ENCODE results near the gene TRAM2.

The TRAM2 gene

GRCh38 chr6:52595000-52595795, 18.3 kb upstream of the TRAM2 start:
- peak; percentile 91 for DNase-seq (ENCODE audit: low spot score)

- DNase-seq (ENCODE audit: low spot score): no peak
Observed at GRCh38 chr6:52594221-52594620, 17.4 kb upstream of the TRAM2 start.

GRCh38 chr6:52591832-52592231, 15.0 kb upstream of the TRAM2 start:
- DNase-seq (ENCODE audit: low spot score): no peak

DNA sequence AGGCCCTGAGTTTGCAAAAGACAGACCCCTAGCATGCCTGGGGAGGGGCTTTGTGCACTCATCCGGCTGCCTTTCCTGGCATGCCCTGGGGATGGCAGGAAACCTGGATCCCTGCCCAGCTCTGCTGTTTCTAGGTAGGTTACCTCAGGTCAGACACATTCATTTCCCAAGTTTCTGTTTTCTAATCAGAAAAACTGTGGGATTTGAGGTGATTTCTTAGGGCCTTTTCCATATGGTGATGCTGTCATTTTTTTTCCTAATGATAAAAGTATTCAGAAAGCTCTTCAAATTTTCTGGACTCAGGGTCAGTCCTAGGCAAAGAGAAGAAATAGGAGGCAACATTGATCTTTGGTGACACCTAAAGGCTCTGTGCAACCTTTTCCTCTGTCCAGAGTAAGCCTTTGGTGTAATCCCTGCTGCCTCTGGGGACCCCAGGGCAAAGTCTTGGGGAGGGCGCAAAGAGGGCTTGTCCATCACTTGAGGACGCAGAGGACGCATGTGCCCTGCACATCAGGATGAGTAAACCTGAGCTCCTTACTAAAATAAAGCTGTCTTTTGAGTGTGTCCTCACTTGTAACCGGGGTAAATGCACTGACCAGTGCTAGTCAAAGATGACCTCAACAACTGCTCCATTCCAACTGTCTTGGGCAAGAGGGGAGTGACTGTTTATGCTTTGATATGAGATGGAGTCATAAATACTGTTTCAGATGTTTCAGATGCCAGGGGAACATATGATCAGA, 13.5 kb upstream of the TRAM2 start:
- DNase-seq (ENCODE audit: low spot score): no peak

- no peak for DNase-seq (ENCODE audit: low spot score)
Observed at GRCh38 chr6:52588710-52589091, 11.8 kb upstream of the TRAM2 start.

GRCh38 chr6:52588087-52588709, 11.3 kb upstream of the TRAM2 start:
- DNase-seq (ENCODE audit: low spot score): no peak

DNA sequence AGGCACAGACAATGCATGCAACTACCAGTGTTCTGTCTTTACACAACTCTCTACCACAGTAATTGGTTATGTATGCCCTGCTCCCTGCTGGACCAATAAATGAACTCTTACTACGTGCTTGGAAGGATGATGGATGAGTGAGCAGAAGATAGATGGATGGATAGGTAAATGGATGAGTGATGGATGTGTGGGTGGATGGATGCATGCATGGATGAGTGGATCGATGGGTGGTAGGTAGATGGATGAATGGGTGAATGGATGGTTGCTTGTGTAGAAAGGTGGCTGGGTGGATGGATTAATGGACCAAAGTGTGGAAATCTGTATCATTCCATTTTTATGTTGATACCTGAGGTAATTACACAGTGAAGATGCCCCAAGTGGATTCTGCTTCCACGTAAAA, 10.1 kb upstream of the TRAM2 start:
- DNase-seq (ENCODE audit: low spot score): no peak

- no peak for DNase-seq (ENCODE audit: low spot score)
Observed at GRCh38 chr6:52584203-52584602, 7.3 kb upstream of the TRAM2 start.

GRCh38 chr6:52582996-52583395, 6.1 kb upstream of the TRAM2 start:
- DNase-seq (ENCODE audit: low spot score): no peak

DNA sequence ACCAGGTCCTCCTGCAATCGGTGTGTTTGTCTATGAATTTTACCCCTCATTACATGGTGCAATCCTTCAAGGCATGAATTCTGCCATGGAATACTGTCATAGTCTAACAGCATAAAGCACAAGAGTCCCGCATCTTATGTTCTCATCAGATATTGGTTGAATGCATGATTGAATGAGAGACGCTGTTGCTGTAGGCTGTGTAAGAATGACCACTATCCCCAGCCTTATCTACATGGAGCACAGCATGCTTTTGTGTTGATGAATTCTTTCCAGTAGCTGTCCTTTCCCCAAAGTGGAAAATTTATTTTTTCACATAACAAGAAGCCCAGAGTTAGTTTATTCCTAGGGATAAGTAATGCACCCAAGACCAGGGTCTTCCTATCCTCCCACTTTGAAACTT, 5.6 kb upstream of the TRAM2 start:
- no peak for DNase-seq (ENCODE audit: low spot score)

- no peak for DNase-seq (ENCODE audit: low spot score)
Observed at GRCh38 chr6:52580905-52581304, 4.0 kb upstream of the TRAM2 start.

DNA sequence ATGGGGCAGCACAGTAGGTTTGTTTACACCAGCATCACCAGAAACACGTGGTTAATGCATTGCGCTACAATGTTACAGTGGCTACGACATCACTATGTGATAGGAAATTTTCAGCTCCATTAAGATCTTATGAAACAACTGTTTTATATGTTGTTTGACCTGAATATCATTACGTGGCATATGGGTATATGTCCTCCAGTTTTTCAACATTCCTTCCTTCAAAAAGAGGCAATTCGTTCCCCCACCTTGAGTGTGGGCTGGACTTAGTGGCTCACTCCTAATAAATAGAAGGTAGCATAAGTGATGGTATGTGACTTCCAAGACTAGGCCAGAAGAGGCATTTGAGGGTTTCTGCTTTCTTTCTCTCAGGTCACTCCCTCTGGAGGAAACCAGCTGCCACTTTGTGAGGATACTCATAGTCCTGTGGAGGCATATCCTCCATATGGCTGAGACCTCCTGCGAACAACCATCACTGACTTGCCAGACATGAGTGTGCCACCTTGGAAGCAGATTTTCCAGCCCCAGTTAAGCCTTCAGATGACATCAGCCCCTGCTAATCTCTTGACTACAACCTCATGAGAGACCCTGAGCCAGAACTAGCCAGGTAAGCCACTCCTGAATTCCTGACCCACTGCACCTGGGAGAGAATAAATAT, 2.3 kb upstream of the TRAM2 start:
- DNase-seq (ENCODE audit: low spot score): no peak

DNA sequence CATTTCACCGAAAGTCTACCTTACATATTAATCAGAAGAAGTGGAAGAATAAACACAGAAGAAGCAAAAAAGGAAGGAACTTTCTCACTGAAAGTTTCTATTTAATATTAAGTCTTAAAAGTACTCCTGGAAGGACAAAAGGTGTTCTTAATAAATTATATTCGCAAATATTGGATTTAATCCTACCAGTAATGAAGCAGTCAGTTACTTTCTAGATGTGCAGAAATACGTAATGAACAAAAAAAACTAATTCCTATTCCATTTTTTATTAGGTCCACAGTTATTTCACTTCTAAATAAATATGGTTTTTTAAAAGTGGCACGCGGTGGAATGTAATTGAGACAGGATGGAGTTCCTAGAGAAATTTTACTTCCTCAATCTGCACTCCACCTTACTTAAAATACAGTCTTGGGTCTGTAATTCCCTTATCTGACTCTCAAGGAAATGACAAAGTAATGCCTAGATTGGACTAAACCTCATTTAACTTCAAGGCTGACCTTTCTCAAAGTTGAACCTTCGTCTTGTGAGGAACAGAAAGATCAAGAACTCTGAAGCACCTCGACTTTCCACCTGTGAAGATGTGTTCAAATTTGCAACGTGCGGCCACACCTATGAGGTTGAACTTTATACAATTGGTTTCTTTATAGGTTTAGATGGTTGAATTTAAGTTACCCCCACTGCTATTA, 1.1 kb upstream of the TRAM2 start:
- no peak for DNase-seq (ENCODE audit: low spot score)

DNA sequence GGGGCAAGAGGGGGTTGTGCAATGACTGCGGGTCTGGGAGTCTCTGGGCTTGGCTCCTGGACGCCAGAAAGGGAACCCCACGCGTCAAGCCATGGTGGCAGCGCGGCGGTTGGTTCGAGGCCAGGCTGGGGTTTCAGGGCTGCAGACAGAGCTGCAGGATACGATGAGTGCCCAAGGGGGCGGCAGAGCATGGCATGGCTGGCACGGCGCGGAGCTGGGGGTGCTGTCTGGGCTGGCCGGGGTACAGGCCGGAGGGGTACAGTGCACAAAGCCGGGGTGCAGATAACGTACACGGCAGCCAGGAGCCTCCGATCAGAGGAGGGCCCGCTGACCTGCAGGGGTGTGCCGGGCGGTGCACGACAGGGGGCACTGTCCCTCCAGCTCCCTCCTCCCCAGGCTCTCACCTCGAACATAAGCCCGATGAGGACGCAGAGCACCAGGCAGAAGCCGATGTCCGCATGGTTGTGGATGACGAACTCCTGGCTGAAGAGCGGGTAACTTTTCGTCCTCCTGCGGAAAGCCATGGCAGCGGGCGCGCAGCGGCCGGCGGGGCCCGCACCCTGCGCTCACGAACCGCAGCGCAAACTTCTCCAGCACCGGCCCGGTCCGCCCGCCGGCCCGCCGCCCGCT, 353 bp downstream of the TRAM2 start:
- peak; percentile 77 for DNase-seq (ENCODE audit: low spot score)

DNA sequence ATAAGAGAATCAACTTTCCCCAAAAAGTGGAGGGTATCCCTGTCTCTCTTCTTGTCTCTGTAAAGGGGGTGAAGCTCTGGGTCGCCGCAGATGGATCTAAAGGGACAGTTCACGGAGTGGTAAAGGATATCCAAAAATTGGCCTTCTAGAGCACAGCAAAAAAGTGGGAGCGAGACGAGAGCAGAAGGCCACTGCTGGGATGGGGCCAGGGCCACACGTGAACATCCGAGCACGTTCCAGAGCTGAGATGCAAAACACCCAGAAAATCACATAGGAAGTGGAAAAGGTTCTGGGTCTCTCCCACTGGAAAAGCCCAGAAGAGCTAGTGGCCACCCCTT, 837 bp downstream of the TRAM2 start:
- DNase-seq (ENCODE audit: low spot score): no peak

DNA sequence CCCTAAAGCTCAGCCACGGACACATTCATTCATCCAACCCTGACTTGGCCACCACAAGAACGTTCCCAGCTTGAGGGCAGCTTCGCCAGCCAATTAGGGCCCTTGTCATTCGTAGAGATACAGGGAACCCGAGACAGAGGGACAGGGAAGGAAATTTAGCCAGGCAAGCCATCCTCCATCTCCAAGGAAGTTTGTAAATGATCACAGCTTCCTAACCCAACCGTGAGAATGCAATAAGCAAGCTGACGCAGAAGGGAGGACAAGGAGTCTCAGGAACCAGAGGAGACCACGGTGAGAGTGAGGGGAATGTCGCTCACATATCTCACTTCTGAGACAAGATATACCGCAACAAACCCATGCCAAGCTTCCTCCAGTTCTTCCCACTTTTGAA, 1.4 kb downstream of the TRAM2 start:
- DNase-seq (ENCODE audit: low spot score): no peak

DNA sequence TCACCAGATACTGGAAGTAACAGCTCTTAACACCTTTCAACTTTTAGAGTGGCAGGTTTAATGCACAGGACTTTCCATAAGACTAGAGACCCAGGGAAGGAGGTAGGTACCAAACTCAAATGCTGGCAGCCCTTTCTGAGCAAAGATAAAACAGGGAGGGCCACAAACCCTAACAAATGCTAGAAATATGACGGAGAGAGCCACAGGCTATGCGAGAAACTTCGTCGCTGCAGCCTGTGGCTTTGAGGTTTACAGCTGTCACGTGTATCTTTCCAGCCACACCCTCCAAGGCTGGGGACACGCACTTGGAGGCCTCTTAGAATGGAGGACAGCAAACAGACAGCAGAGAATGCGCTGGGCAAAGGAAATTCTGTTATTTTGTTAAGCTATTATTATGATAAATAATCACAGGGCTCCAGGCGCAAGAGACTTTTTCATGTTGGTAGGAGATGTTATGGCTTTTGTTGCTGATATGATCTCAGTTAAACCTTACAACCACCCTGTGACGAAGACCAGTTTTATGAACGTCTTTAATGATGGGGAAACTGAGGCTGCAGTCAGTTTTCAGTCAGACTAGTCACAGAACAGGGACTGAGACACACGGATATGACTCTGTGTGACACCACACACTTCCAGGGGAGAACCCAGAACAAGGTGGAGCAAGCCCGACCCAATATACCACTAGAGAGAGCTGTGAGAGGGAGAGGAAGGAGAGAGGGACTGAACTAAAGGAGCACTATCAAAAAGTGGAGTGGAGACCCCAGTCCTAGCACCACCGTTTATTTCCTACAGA, 2.0 kb downstream of the TRAM2 start:
- no peak for DNase-seq (ENCODE audit: low spot score)

- no peak for DNase-seq (ENCODE audit: low spot score)
Observed at GRCh38 chr6:52573295-52573694, 3.6 kb downstream of the TRAM2 start.

DNA sequence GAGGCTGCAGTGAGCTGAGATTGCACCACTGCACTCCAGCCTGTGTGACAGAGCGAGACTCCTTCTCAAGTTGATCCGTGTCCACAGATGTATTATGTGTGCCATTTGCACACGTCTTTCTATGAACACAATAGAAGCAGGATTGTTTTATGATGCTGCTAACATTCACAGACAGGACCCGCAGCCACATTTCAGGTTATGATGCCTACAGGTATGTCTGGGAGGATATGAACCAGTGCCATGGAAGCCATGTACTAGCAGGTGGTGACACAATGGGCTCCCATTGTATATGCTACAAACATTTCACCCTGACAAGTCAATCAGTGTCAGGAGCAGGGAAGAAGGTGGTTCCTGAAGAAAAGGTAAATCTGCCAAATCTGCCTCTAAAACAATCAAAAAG, 4.3 kb downstream of the TRAM2 start:
- DNase-seq (ENCODE audit: low spot score): no peak

DNA sequence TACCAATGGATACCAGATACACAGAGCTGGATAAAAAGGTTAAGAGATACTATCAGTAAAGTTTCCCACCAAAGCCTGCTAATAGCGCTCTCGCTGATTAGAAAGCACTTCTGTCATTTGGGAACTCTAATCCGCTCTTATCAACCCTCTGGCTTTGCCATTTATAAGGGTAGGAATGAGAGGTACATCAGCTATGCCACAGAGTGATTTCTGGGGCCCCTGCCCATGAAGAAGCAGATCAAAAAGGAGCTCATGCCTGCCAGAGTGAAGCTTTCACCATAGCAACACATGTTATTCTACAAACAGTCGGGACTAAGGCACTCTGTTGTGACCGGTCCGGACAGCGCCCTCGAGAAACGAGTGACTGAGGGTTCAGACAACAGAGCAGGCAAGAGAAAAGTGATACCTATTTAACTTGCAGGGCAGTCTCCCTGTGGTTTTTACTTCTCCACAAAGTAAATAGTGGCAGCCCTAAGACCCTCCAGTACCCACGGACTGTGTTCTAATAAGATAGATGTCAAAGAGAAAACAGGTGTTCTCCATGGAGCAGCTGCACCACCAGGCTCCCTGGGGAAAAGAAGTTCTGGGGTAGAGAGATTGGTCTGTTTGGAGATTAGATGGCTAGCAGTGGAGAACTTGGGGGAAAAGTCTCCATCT, 5.6 kb downstream of the TRAM2 start:
- peak; percentile 58 for DNase-seq (ENCODE audit: low spot score)
